ENCODE data around the gene PRDM16.

PRDM16 gene

GRCh38 chr1:3475839-3476573, 407.0 kb downstream of the PRDM16 start:
- DNase-seq (ENCODE audit: low spot score): no peak

- no peak for DNase-seq (ENCODE audit: low spot score)
These were observed 407.7 kb downstream of the PRDM16 start for GRCh38 chr1:3476666-3477065.

- DNase-seq (ENCODE audit: low spot score): no peak
These were observed 408.4 kb downstream of the PRDM16 start for GRCh38 chr1:3477241-3477995.

- DNase-seq (ENCODE audit: low spot score): no peak
These were observed 409.2 kb downstream of the PRDM16 start for GRCh38 chr1:3478187-3478586.

- no peak for DNase-seq (ENCODE audit: low spot score)
These were observed 410.7 kb downstream of the PRDM16 start for GRCh38 chr1:3479511-3480368.

- DNase-seq (ENCODE audit: low spot score): no peak
These were observed 411.3 kb downstream of the PRDM16 start for GRCh38 chr1:3480369-3480719.

- DNase-seq (ENCODE audit: low spot score): no peak
These were observed 412.0 kb downstream of the PRDM16 start for GRCh38 chr1:3481046-3481445.

GRCh38 chr1:3481836-3482375, 412.9 kb downstream of the PRDM16 start:
- DNase-seq (ENCODE audit: low spot score): no peak

- DNase-seq (ENCODE audit: low spot score): no peak
These were observed 413.4 kb downstream of the PRDM16 start for GRCh38 chr1:3482378-3482849.

- no peak for DNase-seq (ENCODE audit: low spot score)
These were observed 414.4 kb downstream of the PRDM16 start for GRCh38 chr1:3483380-3483779.

- DNase-seq (ENCODE audit: low spot score): peak; percentile 72
These were observed 414.9 kb downstream of the PRDM16 start for GRCh38 chr1:3483801-3484444.

GRCh38 chr1:3485016-3485415, 416.0 kb downstream of the PRDM16 start:
- no peak for DNase-seq (ENCODE audit: low spot score)

Data from ecto neural progenitor cell (in vitro differentiated cells).